SH-SY5Y (cell line): ENCODE results near the gene CHDH.

Source experiments
- GATA2 ChIP-seq: IDR thresholded peaks from 2 replicates; pipeline ENCODE4 v1.6.1; 2011; ENCODE audit warnings: mild to moderate bottlenecking, low read depth, low read length
- GATA3 ChIP-seq: IDR thresholded peaks from 2 replicates; pipeline ENCODE4 v1.6.1; 2011; ENCODE audit warnings: low read depth, mild to moderate bottlenecking, low read length, moderate library complexity

DNA sequence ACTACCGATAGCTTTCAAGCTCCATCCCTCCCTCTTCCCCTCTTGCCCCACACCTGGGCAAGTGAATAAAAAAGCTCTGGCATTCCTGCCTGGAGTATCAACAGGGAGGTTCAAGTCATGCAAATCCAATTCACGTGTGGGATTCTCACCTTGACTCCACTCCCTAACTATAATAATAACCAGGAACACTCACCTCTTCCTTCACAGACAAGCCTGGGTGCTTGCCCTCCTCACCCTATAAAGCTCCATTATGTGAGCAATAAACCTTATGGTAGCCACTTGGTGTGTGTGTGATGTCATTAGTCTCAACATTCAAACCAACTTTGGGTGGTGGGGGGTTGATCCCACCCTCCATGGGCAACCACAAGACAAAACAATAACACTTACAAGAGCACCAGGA is 16.6 kb downstream of the CHDH start:
- no peak for TF ChIP-seq GATA2
- no peak for TF ChIP-seq GATA3
